ENCODE results near the gene RPL18. TPM values are rescaled to one million over a fixed set of nuclear protein-coding genes. Genes with fewer than 3 reads are reported as not detected.
"Not testable (repeated sequence)": the region's sequence is repeated elsewhere in the genome, so short reads cannot be mapped to it uniquely, and the experiment has no call there.

Gene RPL18
- total RNA-seq, 8 experiments from 2014 or later: 1,630 to 4,209 (median 2,425) TPM

DNA sequence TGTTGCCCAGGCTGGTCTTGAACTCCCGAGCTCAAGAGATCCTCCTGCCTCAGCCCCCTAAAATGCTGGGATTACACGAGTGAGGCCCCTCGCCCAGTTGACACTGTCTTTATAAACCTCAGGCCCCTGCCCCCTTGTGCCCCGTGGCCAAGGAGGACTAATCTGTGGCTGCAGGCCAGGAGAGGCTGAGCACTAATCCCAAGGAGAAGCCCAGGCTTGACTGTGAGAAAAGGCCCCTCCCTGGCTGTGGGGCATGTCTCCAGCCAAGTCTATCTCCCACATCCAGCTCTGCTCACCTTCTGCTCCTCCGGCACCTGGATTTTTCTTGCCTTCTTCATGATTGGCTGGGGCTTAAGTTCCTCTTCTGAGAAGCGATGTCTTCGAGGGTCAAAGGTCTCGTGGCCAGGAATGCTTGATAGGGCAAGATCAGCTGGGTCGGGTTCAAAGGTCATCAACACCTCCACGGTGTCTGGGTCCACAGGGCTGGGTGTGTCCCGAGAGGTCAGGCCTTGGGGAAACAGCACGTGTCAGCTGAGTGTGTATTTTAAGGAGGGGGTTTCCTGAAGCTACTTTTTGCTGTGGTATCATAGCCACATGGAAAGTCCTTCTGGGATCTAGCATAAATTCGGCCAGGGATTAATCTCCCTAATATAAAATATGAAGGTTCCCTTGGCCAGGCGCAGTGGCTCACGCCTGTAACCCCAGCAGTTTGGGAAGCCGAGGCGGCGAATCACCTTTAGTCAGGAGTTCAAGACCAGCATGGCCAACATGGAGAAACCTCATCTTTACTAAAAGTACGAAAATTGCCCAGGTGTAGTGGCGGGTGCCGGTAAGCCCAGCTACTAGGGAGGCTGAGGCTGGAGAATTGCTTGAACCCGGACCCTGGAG, 14.4 kb upstream of the RPL18 start:
- H3K4me3 ChIP-seq: peak overlapping the region in 1 of 5 donors; percentile 60
- 64 to 100% (median 86%) methylated on average over 3 to 14 of the region's 22 CpGs; no CpG with 5 or more reads in 2 of the 10 experiments for WGBS, 10 experiments
- H3K4me1 ChIP-seq (replicated peaks in 1 of 2): peaks cover 46 to 51% of the 10 kb centered on the region in 2 donors

DNA sequence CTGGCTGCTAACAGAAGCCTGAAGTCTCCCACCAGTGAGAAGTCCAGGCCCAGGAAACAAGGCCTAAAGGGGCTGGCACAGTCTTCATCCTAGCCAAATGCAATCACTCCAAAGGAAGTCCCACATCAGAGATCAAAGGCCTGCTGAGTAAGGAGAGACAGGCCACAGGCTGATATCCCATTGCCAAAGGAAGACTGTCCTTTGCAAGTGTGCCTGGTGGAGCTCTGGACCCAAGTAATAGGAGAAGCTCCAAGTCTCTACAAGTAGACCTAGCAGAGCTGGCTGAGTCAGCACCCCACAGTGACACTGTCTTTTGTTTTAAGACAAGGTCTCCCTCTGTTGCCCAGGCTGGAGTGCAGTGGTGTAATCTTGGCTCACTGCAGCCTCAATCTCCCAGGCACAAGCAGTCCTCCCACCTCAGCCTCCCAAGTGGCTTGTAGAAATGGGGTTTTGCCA, 13.7 kb upstream of the RPL18 start:
- in situ Hi-C loops (cut with MboI; ENCODE audit: low pct_unique_long_range_greater_than_20kb in 2 of 9, low sequenced_read_pairs in 9 of 9, unreplicated experiment in 9 of 9): loop anchor here in 1 of 9 experiments (25.0 kb wide), 1 partner anchor 330 kb away; the partner anchor contains the start of genes BAX and FTL
- Histone ChIP-seq H3K4me1 (replicated peaks in 1 of 2) (peaks cover 45 to 50% of the 10 kb centered on the region in 2 donors), H3K4me3 (no peak overlapping the region), H3K27ac (no peak overlapping the region)
- no peak for ATAC-seq (replicated peaks in 6 of 8)

More for the DNA sequence above, 14.4 kb upstream of the RPL18 start:
- peak overlapping the region in 1 of 2 donors; percentile 71 for H3K27ac ChIP-seq
- no peak for ATAC-seq (replicated peaks in 6 of 8)
- in situ Hi-C loops (cut with MboI; ENCODE audit: low pct_unique_long_range_greater_than_20kb in 2 of 9, low sequenced_read_pairs in 9 of 9, unreplicated experiment in 9 of 9): loop anchor here in 1 of 9 experiments (25.0 kb wide), 1 partner anchor 329 kb away; the partner anchor contains the start of genes BAX and FTL

DNA sequence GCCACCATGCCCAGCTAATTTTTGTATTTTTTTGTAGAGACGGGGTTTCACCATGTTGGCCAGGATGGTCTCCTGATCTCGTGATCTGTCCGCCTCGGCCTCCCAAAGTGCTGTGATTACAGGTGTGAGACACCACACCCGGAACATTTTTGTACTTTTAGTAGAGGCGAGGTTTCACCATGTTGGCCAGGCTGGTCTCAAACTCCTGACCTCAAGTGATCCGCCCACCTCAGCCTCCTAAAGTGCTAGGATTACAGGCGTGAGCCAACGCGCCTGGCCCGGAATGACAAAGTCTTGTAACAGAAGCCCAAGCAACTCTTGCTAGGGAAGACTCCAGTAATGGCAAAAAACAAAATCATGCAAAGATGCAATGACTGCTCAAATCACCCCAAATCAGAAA, 13.3 kb upstream of the RPL18 start:
- H3K4me3 ChIP-seq; H3K27ac ChIP-seq; ATAC-seq (replicated peaks in 6 of 8): not testable (repeated sequence)
- WGBS, 10 experiments: 83 to 100% (median 93%) methylated on average over 2 to 8 of the region's 11 CpGs; no CpG with 5 or more reads in 6 of the 10 experiments
- H3K4me1 ChIP-seq (replicated peaks in 1 of 2): peaks cover 45 to 50% of the 10 kb centered on the region in 2 donors
- in situ Hi-C loops (cut with MboI; ENCODE audit: low pct_unique_long_range_greater_than_20kb in 2 of 9, low sequenced_read_pairs in 9 of 9, unreplicated experiment in 9 of 9): loop anchor here in 1 of 9 experiments (25.0 kb wide), 1 partner anchor 330 kb away; the partner anchor contains the start of genes BAX and FTL

DNA sequence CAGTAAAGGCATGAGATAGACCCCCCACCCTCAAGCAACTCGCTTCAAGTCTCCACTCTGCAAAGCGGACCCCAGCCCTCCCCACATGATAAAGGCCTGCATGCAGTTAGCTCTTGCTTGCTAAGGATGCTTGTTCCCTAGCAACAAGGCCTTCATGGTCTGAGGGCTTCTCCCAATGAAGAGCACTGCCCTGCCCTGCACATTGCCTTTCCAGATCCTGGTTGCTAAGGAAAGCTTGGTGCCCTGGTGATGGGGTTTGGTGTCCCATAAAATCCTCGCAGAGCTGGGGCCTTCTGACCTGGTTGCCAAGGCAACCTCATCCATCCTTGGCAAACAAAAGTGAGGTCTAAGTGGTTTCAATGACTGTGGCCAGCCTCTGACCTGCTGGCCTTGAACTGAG, 12.2 kb upstream of the RPL18 start:
- H3K27ac ChIP-seq: peak overlapping the region; percentile 78 to 82

DNA sequence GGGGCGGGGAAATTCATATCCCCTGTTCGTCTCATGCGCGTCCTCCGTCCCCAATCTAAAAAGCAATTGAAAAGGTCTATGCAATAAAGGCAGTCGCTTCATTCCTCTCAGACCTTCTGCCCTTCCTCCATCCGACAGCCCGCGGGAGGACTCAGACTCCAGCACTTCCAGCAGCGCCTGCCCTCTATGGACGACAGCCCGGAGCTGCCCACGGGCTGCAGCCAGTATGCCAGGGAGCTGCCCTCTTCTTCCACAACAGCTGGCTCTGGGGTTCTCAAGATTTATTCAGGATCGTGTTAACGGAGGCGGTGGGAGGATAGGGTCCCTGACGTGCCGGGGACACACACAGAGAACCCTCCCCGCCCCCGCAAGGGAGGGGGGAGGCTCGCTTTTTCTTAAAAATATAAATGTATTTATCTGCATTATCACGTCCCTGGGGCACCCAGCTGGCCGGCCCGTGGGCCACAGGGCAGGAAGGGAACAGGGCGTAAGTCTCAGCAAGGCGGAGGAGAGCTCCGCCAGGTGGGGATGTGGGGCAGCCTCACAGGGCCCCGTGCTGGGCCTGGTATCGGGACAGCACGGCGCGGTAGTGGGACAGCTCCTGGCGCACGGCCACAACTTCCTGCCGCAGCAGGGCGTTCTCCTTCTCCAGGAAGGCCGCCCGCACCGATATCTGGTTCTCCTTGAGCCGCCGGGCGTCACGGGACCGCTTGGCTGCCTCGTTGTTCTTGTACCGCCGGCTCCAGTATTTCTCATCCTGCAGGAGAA, 11.5 kb upstream of the RPL18 start:
- in situ Hi-C loops (cut with MboI; ENCODE audit: low pct_unique_long_range_greater_than_20kb in 2 of 9, low sequenced_read_pairs in 9 of 9, unreplicated experiment in 9 of 9): loop anchor here in 1 of 9 experiments (25.0 kb wide), 1 partner anchor 332 kb away; the partner anchor contains the start of genes BAX and FTL
- Histone ChIP-seq H3K4me3 (peak overlapping the region in 1 of 5 donors; percentile 11), H3K27ac (peak overlapping the region; percentile 78 to 82), H3K4me1 (replicated peaks in 1 of 2) (peaks cover 45 to 50% of the 10 kb centered on the region in 2 donors)
- 0 to 41% (median 17%) methylated on average over 1 to 11 of the region's 47 CpGs; no CpG with 5 or more reads in 5 of the 10 experiments for WGBS, 10 experiments
- ATAC-seq (replicated peaks in 6 of 8): peak; percentile 1 to 27 (median 11)

More for the DNA sequence above, 12.2 kb upstream of the RPL18 start:
- peak in 2 of 8 experiments; percentile 5 to 9 for ATAC-seq (replicated peaks in 6 of 8)
- peaks cover 45 to 50% of the 10 kb centered on the region in 2 donors for H3K4me1 ChIP-seq (replicated peaks in 1 of 2)
- in situ Hi-C loops (cut with MboI; ENCODE audit: low pct_unique_long_range_greater_than_20kb in 2 of 9, low sequenced_read_pairs in 9 of 9, unreplicated experiment in 9 of 9): loop anchor here in 1 of 9 experiments (25.0 kb wide), 1 partner anchor 331 kb away; the partner anchor contains the start of genes BAX and FTL
- no peak overlapping the region for H3K4me3 ChIP-seq
- WGBS, 10 experiments: 0 to 67% methylated on average over 1 of the region's 3 CpGs; no CpG with 5 or more reads in 8 of the 10 experiments

DNA sequence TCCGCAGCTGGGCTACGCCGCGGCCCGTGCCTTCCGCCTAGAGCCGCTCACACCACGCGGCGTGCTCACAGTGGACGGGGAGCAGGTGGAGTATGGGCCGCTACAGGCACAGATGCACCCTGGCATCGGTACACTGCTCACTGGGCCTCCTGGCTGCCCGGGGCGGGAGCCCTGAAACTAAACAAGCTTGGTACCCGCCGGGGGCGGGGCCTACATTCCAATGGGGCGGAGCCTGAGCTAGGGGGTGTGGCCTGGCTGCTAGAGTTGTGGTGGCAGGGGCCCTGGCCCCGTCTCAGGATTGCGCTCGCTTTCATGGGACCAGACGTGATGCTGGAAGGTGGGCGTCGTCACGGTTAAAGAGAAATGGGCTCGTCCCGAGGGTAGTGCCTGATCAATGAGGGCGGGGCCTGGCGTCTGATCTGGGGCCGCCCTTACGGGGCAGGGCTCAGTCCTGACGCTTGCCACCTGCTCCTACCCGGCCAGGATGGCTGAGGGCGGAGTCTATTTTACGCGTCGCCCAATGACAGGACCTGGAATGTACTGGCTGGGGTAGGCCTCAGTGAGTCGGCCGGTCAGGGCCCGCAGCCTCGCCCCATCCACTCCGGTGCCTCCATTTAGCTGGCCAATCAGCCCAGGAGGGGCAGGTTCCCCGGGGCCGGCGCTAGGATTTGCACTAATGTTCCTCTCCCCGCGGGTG, 10.8 kb upstream of the RPL18 start:
- in situ Hi-C loops (cut with MboI; ENCODE audit: low pct_unique_long_range_greater_than_20kb in 2 of 9, low sequenced_read_pairs in 9 of 9, unreplicated experiment in 9 of 9): loop anchor here in 1 of 9 experiments (25.0 kb wide), 1 partner anchor 333 kb away; the partner anchor contains the start of genes BAX and FTL
- ATAC-seq (replicated peaks in 6 of 8): peak; percentile 34 to 85 (median 68)
- Histone ChIP-seq H3K4me3 (peak overlapping the region in 2 of 5 donors; percentile 0 to 11), H3K27ac (peak overlapping the region; percentile 78 to 82), H3K4me1 (replicated peaks in 1 of 2) (peaks cover 45 to 53% of the 10 kb centered on the region in 2 donors)
- 0 to 81% (median 60%) methylated on average over 1 to 8 of the region's 48 CpGs; no CpG with 5 or more reads in 7 of the 10 experiments for WGBS, 10 experiments

DNA sequence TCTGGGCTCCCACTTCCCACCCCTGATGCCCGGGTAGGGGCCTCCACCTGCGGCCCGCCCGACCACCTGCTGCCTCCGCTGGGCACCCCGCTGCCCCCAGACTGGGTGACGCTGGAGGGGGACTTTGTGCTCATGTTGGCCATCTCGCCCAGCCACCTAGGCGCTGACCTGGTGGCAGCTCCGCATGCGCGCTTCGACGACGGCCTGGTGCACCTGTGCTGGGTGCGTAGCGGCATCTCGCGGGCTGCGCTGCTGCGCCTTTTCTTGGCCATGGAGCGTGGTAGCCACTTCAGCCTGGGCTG, 10.3 kb upstream of the RPL18 start:
- in situ Hi-C loops (cut with MboI; ENCODE audit: low pct_unique_long_range_greater_than_20kb in 2 of 9, low sequenced_read_pairs in 9 of 9, unreplicated experiment in 9 of 9): loop anchor here in 1 of 9 experiments (25.0 kb wide), 1 partner anchor 333 kb away; the partner anchor contains the start of genes BAX and FTL
- Histone ChIP-seq H3K4me3 (no peak overlapping the region), H3K4me1 (replicated peaks in 1 of 2) (peaks cover 43 to 50% of the 10 kb centered on the region in 2 donors), H3K27ac (peak overlapping the region; percentile 78 to 82)
- ATAC-seq (replicated peaks in 6 of 8): no peak
- WGBS, 10 experiments: 91% methylated on average over 7 of the region's 22 CpGs; no CpG with 5 or more reads in 9 of the 10 experiments

DNA sequence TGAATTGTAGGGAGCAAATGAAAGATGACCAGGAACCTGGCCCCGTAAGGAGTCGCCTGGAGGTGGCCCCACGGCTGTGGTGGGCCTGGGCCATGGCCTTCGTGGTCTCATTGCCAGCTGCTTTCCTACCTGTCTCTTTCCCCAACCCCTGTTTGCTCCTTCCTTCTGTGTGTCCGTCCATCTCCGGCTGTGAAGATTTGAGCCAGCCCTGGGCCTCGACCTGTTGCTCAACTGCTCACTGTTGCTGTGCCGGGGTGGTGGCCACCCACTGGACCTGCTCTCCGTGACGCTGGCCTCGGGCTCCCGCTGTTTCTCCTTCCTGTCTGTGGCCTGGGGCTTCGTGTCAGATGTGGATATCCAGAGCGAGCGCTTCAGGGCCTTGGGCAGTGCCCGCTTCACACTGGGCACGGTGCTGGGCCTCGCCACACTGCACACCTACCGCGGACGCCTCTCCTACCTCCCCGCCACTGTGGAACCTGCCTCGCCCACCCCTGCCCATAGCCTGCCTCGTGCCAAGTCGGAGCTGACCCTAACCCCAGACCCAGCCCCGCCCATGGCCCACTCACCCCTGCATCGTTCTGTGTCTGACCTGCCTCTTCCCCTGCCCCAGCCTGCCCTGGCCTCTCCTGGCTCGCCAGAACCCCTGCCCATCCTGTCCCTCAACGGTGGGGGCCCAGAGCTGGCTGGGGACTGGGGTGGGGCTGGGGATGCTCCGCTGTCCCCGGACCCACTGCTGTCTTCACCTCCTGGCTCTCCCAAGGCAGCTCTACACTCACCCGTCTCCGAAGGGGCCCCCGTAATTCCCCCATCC, 9.7 kb upstream of the RPL18 start:
- ATAC-seq (replicated peaks in 6 of 8): no peak
- Histone ChIP-seq H3K4me3 (no peak overlapping the region), H3K4me1 (replicated peaks in 1 of 2) (peaks cover 38 to 45% of the 10 kb centered on the region in 2 donors), H3K27ac (peak overlapping the region in 1 of 2 donors; percentile 78)
- WGBS, 10 experiments: no CpG with 5 or more reads among the region's 34 CpGs
- in situ Hi-C loops (cut with MboI; ENCODE audit: low pct_unique_long_range_greater_than_20kb in 2 of 9, low sequenced_read_pairs in 9 of 9, unreplicated experiment in 9 of 9): loop anchor here in 1 of 9 experiments (25.0 kb wide), 1 partner anchor 334 kb away; the partner anchor contains the start of genes BAX and FTL

DNA sequence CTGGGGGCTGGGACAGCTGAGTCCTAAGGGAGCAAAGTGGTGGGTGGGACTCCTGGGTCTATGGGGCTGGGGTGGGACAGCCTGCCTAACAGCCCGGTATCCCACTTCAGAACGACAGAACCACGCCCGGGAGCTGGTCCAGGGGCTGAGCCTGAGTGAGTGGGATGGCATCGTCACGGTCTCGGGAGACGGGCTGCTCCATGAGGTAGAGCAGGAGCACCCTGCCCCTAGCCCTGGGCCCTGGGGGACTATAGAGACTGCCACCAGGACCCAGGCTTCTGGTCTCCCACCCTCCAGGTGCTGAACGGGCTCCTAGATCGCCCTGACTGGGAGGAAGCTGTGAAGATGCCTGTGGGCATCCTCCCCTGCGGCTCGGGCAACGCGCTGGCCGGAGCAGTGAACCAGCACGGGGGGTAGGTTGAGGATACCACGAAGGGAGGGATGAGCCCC, 8.9 kb upstream of the RPL18 start:
- in situ Hi-C loops (cut with MboI; ENCODE audit: low pct_unique_long_range_greater_than_20kb in 2 of 9, low sequenced_read_pairs in 9 of 9, unreplicated experiment in 9 of 9): loop anchor here in 1 of 9 experiments (25.0 kb wide), 1 partner anchor 334 kb away; the partner anchor contains the start of genes BAX and FTL
- Histone ChIP-seq H3K27ac (no peak overlapping the region), H3K4me1 (replicated peaks in 1 of 2) (peaks cover 37 to 46% of the 10 kb centered on the region in 2 donors), H3K4me3 (no peak overlapping the region)
- 58 to 98% (median 80%) methylated on average over 2 to 6 of the region's 17 CpGs; no CpG with 5 or more reads in 7 of the 10 experiments for whole genome bisulfite sequencing, 10 experiments
- no peak for ATAC-seq (replicated peaks in 6 of 8)

DNA sequence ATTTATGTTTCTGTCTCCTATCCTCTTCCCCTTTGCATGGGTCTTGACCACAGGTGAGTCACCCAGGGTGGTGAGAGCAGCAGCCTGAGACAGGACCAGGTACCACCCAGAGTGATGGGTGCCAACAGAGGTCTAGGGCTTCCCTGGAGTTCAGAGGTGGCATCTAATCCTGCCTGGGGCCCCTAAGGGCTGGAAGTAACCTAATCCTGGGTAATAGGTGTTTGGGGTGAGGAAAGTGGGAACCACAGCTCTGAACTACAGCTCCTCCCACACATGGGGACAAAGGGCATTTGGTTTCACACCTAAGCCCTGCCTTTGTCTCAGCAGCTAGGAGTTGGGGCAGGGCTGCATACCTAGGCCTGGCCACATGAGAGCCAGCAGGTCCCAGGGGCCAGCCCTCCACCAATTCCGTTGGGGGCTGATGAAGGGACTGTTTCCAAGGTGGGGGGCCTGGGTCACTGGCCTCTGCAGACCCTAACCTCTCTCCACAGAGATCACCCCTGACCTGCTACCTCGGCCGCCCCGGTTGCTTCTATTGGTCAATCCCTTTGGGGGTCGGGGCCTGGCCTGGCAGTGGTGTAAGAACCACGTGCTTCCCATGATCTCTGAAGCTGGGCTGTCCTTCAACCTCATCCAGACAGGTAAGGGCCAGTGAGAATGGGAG, 8.4 kb upstream of the RPL18 start:
- no peak for ATAC-seq (replicated peaks in 6 of 8)
- WGBS, 10 experiments: 100% methylated on average over 1 of the region's 6 CpGs; no CpG with 5 or more reads in 9 of the 10 experiments
- Histone ChIP-seq H3K4me3 (no peak overlapping the region), H3K4me1 (replicated peaks in 1 of 2) (peaks cover 39 to 48% of the 10 kb centered on the region in 2 donors), H3K27ac (no peak overlapping the region)
- in situ Hi-C loops (cut with MboI; ENCODE audit: low pct_unique_long_range_greater_than_20kb in 2 of 9, low sequenced_read_pairs in 9 of 9, unreplicated experiment in 9 of 9): loop anchor here in 1 of 9 experiments (25.0 kb wide), 1 partner anchor 335 kb away; the partner anchor contains the start of genes BAX and FTL

Data from motor neuron (in vitro differentiated cells).